ENCODE data around the gene TRAPPC3.

TRAPPC3 gene

DNA sequence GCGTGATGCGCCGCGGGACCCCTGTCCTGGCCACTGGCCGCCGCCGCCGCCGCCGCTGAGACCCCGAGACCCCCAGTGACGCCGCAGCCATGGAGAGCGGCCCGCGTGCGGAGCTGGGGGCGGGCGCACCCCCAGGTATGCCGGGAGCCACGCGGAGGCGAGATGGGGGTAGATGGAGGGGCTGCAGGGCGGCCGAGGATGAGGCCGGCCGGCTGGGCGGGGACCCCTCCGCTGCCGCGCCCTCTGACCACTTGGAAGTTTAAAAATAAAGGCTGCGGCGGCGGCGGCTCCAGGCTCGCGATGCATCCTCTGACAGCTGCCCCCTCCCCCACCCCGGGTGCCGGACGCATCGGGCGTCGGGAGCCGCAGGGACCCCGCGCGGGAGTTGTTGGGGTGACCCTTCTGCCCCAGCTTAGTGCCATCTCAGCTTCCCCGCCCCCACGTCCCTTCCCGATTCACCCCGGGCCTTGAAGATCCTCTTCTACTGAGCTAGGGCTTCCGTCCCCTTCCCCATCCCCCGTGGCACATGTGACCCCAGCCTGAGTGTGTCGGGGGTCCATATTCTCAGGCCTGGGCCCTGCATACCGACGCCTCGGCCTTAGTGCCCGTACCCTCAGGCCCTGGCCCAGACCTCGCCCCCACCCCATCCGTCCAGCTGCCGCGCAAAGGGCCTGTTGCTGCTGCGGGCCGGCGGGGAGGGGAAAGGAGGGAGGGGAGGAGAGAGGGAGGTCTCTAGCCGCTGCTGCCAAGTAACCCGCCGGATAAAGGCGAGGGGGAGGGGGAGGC is 7.2 kb upstream of the TRAPPC3 start:
- H3K27me3 ChIP-seq (ENCODE audit: control insufficient read depth, insufficient read depth, low read length) = no peaks in the 10 kb centered on the region
- H3K4me1 ChIP-seq (ENCODE audit: control insufficient read depth, insufficient read depth, low read length) = peaks cover 54% of the 10 kb centered on the region
- peak overlapping the region; percentile 96 for H3K4me3 ChIP-seq (ENCODE audit: low read length)
- peak overlapping the region; percentile 99 for H3K4me2 ChIP-seq (ENCODE audit: low read length)
- H3K9me3 ChIP-seq (replicated peaks; ENCODE audit: low read length) = no peaks in the 10 kb centered on the region
- H3K36me3 ChIP-seq (ENCODE audit: insufficient read depth, low read length) = peaks cover 20% of the 10 kb centered on the region
- peak overlapping the region; percentile 97 for H3K9ac ChIP-seq (ENCODE audit: low read depth, low read length)

GRCh38 chr1:36155408-36156328 is 6.4 kb upstream of the TRAPPC3 start, which contains the start of gene MAP7D1:
TSS of gene MAP7D1 (plus strand) at chr1:36156160. CDS start at chr1:36156418, 258 bp downstream.
- peak within 1 kb of the TSS; percentile 100 for H3K4me2 ChIP-seq (ENCODE audit: low read length)
- H3K4me3 ChIP-seq (ENCODE audit: low read length) = peak within 1 kb of the TSS; percentile 96
- peaks cover 54% of the 10 kb centered on the region for H3K4me1 ChIP-seq (ENCODE audit: control insufficient read depth, insufficient read depth, low read length)
- H3K27me3 ChIP-seq (ENCODE audit: control insufficient read depth, insufficient read depth, low read length) = no peaks in the 10 kb centered on the region
- H3K9me3 ChIP-seq (replicated peaks; ENCODE audit: low read length) = no peaks in the 10 kb centered on the region
- peaks cover 15% of the 10 kb centered on the region for H3K36me3 ChIP-seq (ENCODE audit: insufficient read depth, low read length)
- H3K9ac ChIP-seq (ENCODE audit: low read depth, low read length) = peak within 1 kb of the TSS; percentile 97

GRCh38 chr1:36154765-36155407 is 5.6 kb upstream of the TRAPPC3 start:
- Histone ChIP-seq H3K4me3 (ENCODE audit: low read length) (peak overlapping the region; percentile 96), H3K9ac (ENCODE audit: low read depth, low read length) (peak overlapping the region; percentile 97), H3K4me1 (ENCODE audit: control insufficient read depth, insufficient read depth, low read length) (peaks cover 54% of the 10 kb centered on the region), H3K9me3 (replicated peaks; ENCODE audit: low read length) (no peaks in the 10 kb centered on the region), H3K36me3 (ENCODE audit: insufficient read depth, low read length) (peaks cover 8% of the 10 kb centered on the region), H3K27me3 (ENCODE audit: control insufficient read depth, insufficient read depth, low read length) (no peaks in the 10 kb centered on the region), H3K4me2 (ENCODE audit: low read length) (peak overlapping the region; percentile 100)

DNA sequence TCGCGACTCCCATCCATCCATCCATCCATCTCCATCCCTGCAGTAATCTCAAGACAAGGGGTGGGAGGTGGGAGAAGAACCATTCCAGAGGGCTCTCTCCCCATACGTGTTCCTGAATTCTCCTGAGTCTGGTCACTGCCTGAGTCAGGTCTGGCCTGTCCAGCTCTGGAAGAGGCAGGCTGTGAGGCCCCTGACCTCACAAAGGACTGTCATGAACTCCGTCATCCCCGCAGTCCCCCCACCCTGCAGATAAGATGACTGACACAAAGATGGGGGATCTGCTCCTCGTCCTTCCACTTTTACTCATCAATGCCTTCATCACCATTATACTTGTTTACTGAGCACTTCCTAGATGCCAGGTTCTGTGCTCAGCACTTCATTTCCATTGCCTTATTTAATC is 5.0 kb upstream of the TRAPPC3 start:
- no peaks in the 10 kb centered on the region for H3K9me3 ChIP-seq (replicated peaks; ENCODE audit: low read length)

GRCh38 chr1:36153476-36153875 is 4.2 kb upstream of the TRAPPC3 start:
- Histone ChIP-seq H3K9ac (ENCODE audit: low read depth, low read length) (no peak overlapping the region), H3K4me1 (ENCODE audit: control insufficient read depth, insufficient read depth, low read length) (peaks cover 46% of the 10 kb centered on the region), H3K4me2 (ENCODE audit: low read length) (no peak overlapping the region), H3K4me3 (ENCODE audit: low read length) (no peak overlapping the region), H3K9me3 (replicated peaks; ENCODE audit: low read length) (no peaks in the 10 kb centered on the region), H3K36me3 (ENCODE audit: insufficient read depth, low read length) (no peaks in the 10 kb centered on the region), H3K27me3 (ENCODE audit: control insufficient read depth, insufficient read depth, low read length) (no peaks in the 10 kb centered on the region)

More for the DNA sequence above, 5.0 kb upstream of the TRAPPC3 start:
- H3K27me3 ChIP-seq (ENCODE audit: control insufficient read depth, insufficient read depth, low read length) = no peaks in the 10 kb centered on the region
- H3K4me2 ChIP-seq (ENCODE audit: low read length) = no peak overlapping the region
- peaks cover 3% of the 10 kb centered on the region for H3K36me3 ChIP-seq (ENCODE audit: insufficient read depth, low read length)
- H3K4me3 ChIP-seq (ENCODE audit: low read length) = no peak overlapping the region
- H3K4me1 ChIP-seq (ENCODE audit: control insufficient read depth, insufficient read depth, low read length) = peaks cover 50% of the 10 kb centered on the region
- H3K9ac ChIP-seq (ENCODE audit: low read depth, low read length) = no peak overlapping the region

GRCh38 chr1:36151845-36152203 is 2.5 kb upstream of the TRAPPC3 start:
- Histone ChIP-seq H3K27me3 (ENCODE audit: control insufficient read depth, insufficient read depth, low read length) (no peaks in the 10 kb centered on the region), H3K9ac (ENCODE audit: low read depth, low read length) (peak overlapping the region; percentile 53), H3K4me3 (ENCODE audit: low read length) (no peak overlapping the region), H3K4me1 (ENCODE audit: control insufficient read depth, insufficient read depth, low read length) (peaks cover 44% of the 10 kb centered on the region), H3K9me3 (replicated peaks; ENCODE audit: low read length) (no peaks in the 10 kb centered on the region), H3K4me2 (ENCODE audit: low read length) (peak overlapping the region; percentile 68), H3K36me3 (ENCODE audit: insufficient read depth, low read length) (peaks cover under 1% of the 10 kb centered on the region)

DNA sequence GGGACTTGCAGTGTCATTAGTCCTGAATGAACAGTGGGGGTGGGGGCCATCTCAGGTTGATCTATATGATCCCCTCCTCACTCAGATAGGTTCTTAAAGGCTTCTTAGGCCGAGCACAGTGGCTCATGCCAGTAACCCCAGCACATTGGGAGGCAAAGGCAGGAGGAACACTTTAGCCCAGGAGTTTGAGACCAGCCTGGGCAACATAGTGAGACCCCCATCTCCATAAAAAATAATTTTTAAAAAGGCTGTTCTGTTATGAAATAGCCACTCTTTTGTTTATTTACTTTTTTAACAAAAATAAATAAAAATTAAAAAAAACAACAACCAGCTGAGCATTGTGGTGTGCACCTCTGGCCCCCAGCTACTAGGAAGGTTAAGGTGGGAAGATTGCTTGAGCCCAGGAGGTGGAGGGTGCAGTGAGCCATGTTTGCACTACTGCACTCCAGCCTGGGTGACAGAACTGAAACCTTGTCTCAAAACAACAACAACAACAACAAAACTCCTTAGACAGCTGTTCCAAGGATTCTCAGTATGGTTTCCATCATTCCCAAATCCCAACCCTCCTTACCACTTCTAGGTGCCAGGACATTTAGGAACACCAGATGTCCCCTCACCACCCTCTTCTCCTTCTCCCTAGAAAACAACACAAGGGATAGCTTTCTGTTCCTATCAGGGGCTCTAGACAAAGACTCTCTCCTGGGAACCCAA is 2.0 kb upstream of the TRAPPC3 start:
- Histone ChIP-seq H3K36me3 (ENCODE audit: insufficient read depth, low read length) (peaks cover 4% of the 10 kb centered on the region), H3K4me3 (ENCODE audit: low read length) (peak overlapping the region; percentile 44), H3K27me3 (ENCODE audit: control insufficient read depth, insufficient read depth, low read length) (no peaks in the 10 kb centered on the region), H3K4me2 (ENCODE audit: low read length) (peak overlapping the region; percentile 79), H3K9ac (ENCODE audit: low read depth, low read length) (peak overlapping the region; percentile 57), H3K4me1 (ENCODE audit: control insufficient read depth, insufficient read depth, low read length) (peaks cover 44% of the 10 kb centered on the region), H3K9me3 (replicated peaks; ENCODE audit: low read length) (no peaks in the 10 kb centered on the region)

DNA sequence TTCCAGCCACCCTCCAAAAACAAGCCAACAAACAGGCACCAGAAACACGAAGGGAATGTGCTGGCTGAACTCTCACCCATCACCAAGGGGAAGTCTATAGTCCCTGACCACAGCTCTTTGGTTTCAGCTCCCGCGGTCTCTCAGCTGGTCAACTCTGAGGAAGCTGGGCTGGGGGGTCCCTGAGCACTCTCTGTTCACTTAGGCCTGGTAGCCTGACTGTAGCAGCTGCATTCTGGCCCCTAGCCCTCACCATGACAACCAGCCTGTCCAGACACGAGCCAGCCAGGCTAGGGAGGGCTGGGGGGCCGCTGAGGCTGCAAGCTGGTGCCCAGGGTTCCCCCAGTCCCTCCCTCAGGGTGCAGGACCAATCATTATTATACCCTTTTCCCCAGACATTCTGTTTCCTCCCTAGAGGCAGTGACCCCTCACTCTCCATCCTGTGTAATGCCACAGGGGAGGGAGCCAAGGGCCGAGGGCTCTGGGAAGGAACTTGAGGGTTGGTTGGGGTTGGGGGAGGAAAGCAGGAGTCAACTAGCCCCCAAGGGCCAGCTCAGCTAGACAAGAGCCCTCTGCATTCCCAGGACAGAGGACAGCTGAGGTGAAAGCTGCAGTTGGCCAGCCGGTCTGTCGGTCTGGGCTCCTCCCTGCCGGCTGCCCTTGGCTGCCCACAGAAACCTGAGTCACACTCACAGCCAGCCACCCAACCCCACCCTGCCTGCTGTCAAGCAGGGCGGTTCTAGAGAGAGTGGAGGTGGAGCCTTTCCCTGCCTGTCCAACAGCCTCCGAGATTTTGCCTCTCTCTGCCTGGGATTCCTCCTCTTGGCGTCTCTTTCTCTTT is 1.2 kb upstream of the TRAPPC3 start:
- H3K4me3 ChIP-seq (ENCODE audit: low read length) = peak overlapping the region; percentile 51
- peak overlapping the region; percentile 79 for H3K4me2 ChIP-seq (ENCODE audit: low read length)
- H3K9me3 ChIP-seq (replicated peaks; ENCODE audit: low read length) = no peaks in the 10 kb centered on the region
- H3K27me3 ChIP-seq (ENCODE audit: control insufficient read depth, insufficient read depth, low read length) = no peaks in the 10 kb centered on the region
- H3K4me1 ChIP-seq (ENCODE audit: control insufficient read depth, insufficient read depth, low read length) = peaks cover 43% of the 10 kb centered on the region
- H3K9ac ChIP-seq (ENCODE audit: low read depth, low read length) = peak overlapping the region; percentile 81
- H3K36me3 ChIP-seq (ENCODE audit: insufficient read depth, low read length) = peaks cover 4% of the 10 kb centered on the region

DNA sequence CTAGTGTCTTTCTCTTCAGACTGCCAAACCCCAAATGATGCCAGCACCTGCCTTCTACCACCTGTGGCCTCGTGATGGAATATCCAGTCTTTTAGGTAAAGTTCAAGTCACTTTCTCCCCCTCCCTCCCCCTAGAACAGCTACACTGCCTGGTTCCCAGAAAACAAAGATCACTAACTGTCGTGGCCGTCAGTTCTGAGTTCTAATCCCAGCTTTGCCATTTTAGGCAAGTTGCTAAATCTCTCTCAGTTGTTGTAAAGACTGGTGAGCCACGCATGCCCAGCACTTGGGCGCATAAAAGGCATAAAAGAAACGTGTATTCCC is 648 bp upstream of the TRAPPC3 start:
- Histone ChIP-seq H3K4me2 (ENCODE audit: low read length) (peak overlapping the region; percentile 79), H3K4me3 (ENCODE audit: low read length) (peak overlapping the region; percentile 51), H3K4me1 (ENCODE audit: control insufficient read depth, insufficient read depth, low read length) (peaks cover 37% of the 10 kb centered on the region), H3K9ac (ENCODE audit: low read depth, low read length) (peak overlapping the region; percentile 81), H3K9me3 (replicated peaks; ENCODE audit: low read length) (no peaks in the 10 kb centered on the region), H3K27me3 (ENCODE audit: control insufficient read depth, insufficient read depth, low read length) (no peaks in the 10 kb centered on the region), H3K36me3 (ENCODE audit: insufficient read depth, low read length) (peaks cover 4% of the 10 kb centered on the region)

- H3K4me2 ChIP-seq (ENCODE audit: low read length) = peak overlapping the region; percentile 85
- H3K4me3 ChIP-seq (ENCODE audit: low read length) = peak overlapping the region; percentile 85
- H3K9ac ChIP-seq (ENCODE audit: low read depth, low read length) = peak overlapping the region; percentile 92
- H3K36me3 ChIP-seq (ENCODE audit: insufficient read depth, low read length) = peaks cover 4% of the 10 kb centered on the region
- peaks cover 34% of the 10 kb centered on the region for H3K4me1 ChIP-seq (ENCODE audit: control insufficient read depth, insufficient read depth, low read length)
- no peaks in the 10 kb centered on the region for H3K27me3 ChIP-seq (ENCODE audit: control insufficient read depth, insufficient read depth, low read length)
- no peaks in the 10 kb centered on the region for H3K9me3 ChIP-seq (replicated peaks; ENCODE audit: low read length)
These were observed 457 bp downstream of the TRAPPC3 start for GRCh38 chr1:36148821-36149236.

Measured in skeletal muscle satellite cell (primary cell).